ENCODE results near the gene NR2F1-AS1. TPM values are rescaled to one million over a fixed set of nuclear protein-coding genes. Genes with fewer than 3 reads are reported as not detected.
"Not testable (repeated sequence)": the region's sequence is repeated elsewhere in the genome, so short reads cannot be mapped to it uniquely, and the experiment has no call there.

The NR2F1-AS1 gene
- total RNA-seq, 2 donors from 2014 or later: 1.4 to 3.3 TPM

DNA sequence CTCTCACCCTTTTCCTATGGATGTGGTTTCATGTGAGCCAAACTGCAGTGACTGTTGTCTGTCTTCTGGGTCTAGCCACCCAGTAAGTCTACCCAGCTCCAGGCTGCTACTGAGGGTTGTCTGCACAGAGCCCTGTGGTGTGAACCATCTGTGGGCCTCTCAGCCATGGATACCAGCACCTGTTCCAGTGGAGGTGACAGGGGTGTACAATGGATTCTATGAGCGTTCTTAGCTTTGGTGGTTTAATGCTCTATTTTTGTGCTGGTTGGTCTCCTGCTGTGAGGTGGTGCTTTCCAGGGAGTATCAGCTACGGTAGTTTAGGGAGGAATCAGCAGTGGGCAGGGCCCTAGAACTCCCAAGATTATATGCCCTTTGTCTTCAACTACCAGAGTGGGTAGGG, 186.7 kb downstream of the NR2F1-AS1 start:
- Mint-ChIP-seq H3K4me3 (no peak overlapping the region), H3K4me1 (peaks cover 11% of the 10 kb centered on the region), H3K36me3 (ENCODE audit: low read depth) (no peaks in the 10 kb centered on the region), H3K27ac (peak overlapping the region; percentile 49), H3K27me3 (ENCODE audit: insufficient read depth) (no peaks in the 10 kb centered on the region), H3K9me3 (peaks cover 16% of the 10 kb centered on the region)
- Histone ChIP-seq H3K4me1 (ENCODE audit: control insufficient read depth, insufficient read depth, low read length) (no peaks in the 10 kb centered on the region), H3K27me3 (ENCODE audit: control insufficient read depth, insufficient read depth, low read length, poor library complexity, severe bottlenecking) (no peaks in the 10 kb centered on the region), H3K36me3 (ENCODE audit: control insufficient read depth, insufficient read depth, low read length) (no peaks in the 10 kb centered on the region), H3K27ac (ENCODE audit: low read depth, low read length) (no peak overlapping the region), H3K9ac (ENCODE audit: extremely low read depth, low read length, poor library complexity, severe bottlenecking) (no peak overlapping the region), H3K4me3 (ENCODE audit: low read length) (no peak overlapping the region), H3K9me3 (ENCODE audit: control insufficient read depth, low read length) (peaks cover 10% of the 10 kb centered on the region)
- DNase-seq: no peak
- 96% methylated on average over 2 of the region's 2 CpGs; no CpG with 5 or more reads in 1 of the 2 experiments for WGBS, 2 experiments (ENCODE audit: insufficient coverage in 1 of 2, insufficient read length in 1 of 2)
- TF ChIP-seq, protein P1, sequence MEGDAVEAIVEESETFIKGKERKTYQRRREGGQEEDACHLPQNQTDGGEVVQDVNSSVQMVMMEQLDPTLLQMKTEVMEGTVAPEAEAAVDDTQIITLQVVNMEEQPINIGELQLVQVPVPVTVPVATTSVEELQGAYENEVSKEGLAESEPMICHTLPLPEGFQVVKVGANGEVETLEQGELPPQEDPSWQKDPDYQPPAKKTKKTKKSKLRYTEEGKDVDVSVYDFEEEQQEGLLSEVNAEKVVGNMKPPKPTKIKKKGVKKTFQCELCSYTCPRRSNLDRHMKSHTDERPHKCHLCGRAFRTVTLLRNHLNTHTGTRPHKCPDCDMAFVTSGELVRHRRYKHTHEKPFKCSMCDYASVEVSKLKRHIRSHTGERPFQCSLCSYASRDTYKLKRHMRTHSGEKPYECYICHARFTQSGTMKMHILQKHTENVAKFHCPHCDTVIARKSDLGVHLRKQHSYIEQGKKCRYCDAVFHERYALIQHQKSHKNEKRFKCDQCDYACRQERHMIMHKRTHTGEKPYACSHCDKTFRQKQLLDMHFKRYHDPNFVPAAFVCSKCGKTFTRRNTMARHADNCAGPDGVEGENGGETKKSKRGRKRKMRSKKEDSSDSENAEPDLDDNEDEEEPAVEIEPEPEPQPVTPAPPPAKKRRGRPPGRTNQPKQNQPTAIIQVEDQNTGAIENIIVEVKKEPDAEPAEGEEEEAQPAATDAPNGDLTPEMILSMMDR (conservative IDR thresholded peaks at IDR 0.05): no peak

DNA sequence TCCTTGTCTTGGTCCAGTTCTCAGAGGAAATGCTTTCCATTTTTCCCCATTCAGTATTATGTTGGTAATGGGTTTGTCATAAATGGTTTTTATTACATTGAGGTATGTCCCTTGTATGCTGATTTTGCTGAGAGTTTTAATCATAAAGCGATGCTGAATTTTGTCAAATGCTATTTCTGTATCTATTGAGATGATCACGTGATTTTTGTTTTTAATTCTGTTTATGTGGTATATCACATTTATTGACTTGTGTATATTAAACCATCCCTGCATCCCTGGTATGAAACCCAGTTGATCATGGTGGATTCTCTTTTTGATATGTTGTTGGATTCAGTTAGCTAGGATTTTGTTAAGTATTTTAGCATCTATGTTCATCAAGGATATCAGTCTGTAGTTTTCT, 189.8 kb downstream of the NR2F1-AS1 start:
- H3K27ac Mint-ChIP-seq; H3K4me1 ChIP-seq (ENCODE audit: control insufficient read depth, insufficient read depth, low read length); H3K9ac ChIP-seq (ENCODE audit: extremely low read depth, low read length, poor library complexity, severe bottlenecking); H3K4me3 ChIP-seq (ENCODE audit: low read length); H3K27me3 Mint-ChIP-seq (ENCODE audit: insufficient read depth); H3K4me3 Mint-ChIP-seq; H3K9me3 ChIP-seq (ENCODE audit: control insufficient read depth, low read length); DNase-seq; H3K36me3 ChIP-seq (ENCODE audit: control insufficient read depth, insufficient read depth, low read length); H3K36me3 Mint-ChIP-seq (ENCODE audit: low read depth); H3K27ac ChIP-seq (ENCODE audit: low read depth, low read length); H3K9me3 Mint-ChIP-seq; H3K27me3 ChIP-seq (ENCODE audit: control insufficient read depth, insufficient read depth, low read length, poor library complexity, severe bottlenecking): not testable (repeated sequence)
- H3K4me1 Mint-ChIP-seq: peaks cover 11% of the 10 kb centered on the region
- 97 to 100% methylated on average over 2 of the region's 2 CpGs for WGBS, 2 experiments (ENCODE audit: insufficient coverage in 1 of 2, insufficient read length in 1 of 2)

DNA sequence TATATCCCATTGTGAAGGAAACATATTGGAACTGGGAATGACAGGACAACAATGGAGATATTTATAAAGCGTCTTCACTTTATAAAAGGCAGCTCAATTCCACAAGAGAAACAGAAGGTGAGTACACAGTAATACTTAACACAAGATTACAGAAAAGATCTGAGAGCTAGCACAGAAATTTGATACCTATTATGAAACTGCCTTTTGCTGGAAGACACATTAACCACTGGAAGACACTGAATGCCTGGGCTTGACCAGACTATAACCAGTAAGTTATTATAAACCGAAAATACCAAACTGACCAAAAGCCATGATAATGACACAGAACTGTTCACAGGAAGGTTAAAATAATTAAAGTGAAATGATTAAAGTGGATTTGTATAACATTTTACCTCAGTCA, 195.4 kb downstream of the NR2F1-AS1 start:
- no peak for DNase-seq
- Histone ChIP-seq H3K9me3 (ENCODE audit: control insufficient read depth, low read length) (no peaks in the 10 kb centered on the region), H3K27ac (ENCODE audit: low read depth, low read length) (no peak overlapping the region), H3K36me3 (ENCODE audit: control insufficient read depth, insufficient read depth, low read length) (no peaks in the 10 kb centered on the region), H3K4me1 (ENCODE audit: control insufficient read depth, insufficient read depth, low read length) (no peaks in the 10 kb centered on the region), H3K4me3 (ENCODE audit: low read length) (no peak overlapping the region), H3K27me3 (ENCODE audit: control insufficient read depth, insufficient read depth, low read length, poor library complexity, severe bottlenecking) (no peaks in the 10 kb centered on the region), H3K9ac (ENCODE audit: extremely low read depth, low read length, poor library complexity, severe bottlenecking) (no peak overlapping the region)
- Mint-ChIP-seq H3K4me1 (no peaks in the 10 kb centered on the region), H3K36me3 (ENCODE audit: low read depth) (no peaks in the 10 kb centered on the region), H3K9me3 (peaks cover 6% of the 10 kb centered on the region), H3K27me3 (ENCODE audit: insufficient read depth) (no peaks in the 10 kb centered on the region), H3K27ac (no peak overlapping the region), H3K4me3 (no peak overlapping the region)
- TF ChIP-seq, protein P1 (conservative IDR thresholded peaks at IDR 0.05): no peak
- 89% methylated on average over 2 of the region's 2 CpGs; no CpG with 5 or more reads in 1 of the 2 experiments for WGBS, 2 experiments (ENCODE audit: insufficient coverage in 1 of 2, insufficient read length in 1 of 2)

DNA sequence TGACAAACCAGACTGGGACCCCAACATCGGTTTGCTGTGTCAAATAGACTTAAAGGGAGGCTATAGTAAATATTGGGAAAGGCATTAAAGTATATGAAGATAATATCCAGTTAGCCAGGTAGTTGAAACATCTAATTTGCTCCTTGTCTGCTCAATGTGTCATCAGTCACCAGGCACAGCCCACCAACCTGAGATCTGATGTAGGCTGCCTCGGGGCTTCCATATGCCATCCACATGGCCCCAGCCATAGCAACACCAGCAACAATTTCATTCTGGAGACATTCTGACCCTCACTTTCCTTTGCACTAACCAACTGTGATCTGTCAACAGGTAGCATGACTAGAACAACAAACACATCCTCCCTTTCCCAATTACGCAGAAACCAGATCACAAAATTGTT, 196.0 kb downstream of the NR2F1-AS1 start:
- Histone ChIP-seq H3K36me3 (ENCODE audit: control insufficient read depth, insufficient read depth, low read length) (no peaks in the 10 kb centered on the region), H3K27me3 (ENCODE audit: control insufficient read depth, insufficient read depth, low read length, poor library complexity, severe bottlenecking) (no peaks in the 10 kb centered on the region), H3K27ac (ENCODE audit: low read depth, low read length) (no peak overlapping the region), H3K4me3 (ENCODE audit: low read length) (no peak overlapping the region), H3K4me1 (ENCODE audit: control insufficient read depth, insufficient read depth, low read length) (no peaks in the 10 kb centered on the region), H3K9ac (ENCODE audit: extremely low read depth, low read length, poor library complexity, severe bottlenecking) (no peak overlapping the region), H3K9me3 (ENCODE audit: control insufficient read depth, low read length) (no peaks in the 10 kb centered on the region)
- DNase-seq: no peak
- H3K36me3 Mint-ChIP-seq (ENCODE audit: low read depth): no peaks in the 10 kb centered on the region
- no peak overlapping the region for H3K4me3 Mint-ChIP-seq
- TF ChIP-seq, protein P1 (conservative IDR thresholded peaks at IDR 0.05): no peak
- H3K4me1 Mint-ChIP-seq: no peaks in the 10 kb centered on the region
- H3K27me3 Mint-ChIP-seq (ENCODE audit: insufficient read depth): no peaks in the 10 kb centered on the region
- H3K27ac Mint-ChIP-seq: no peak overlapping the region
- no peaks in the 10 kb centered on the region for H3K9me3 Mint-ChIP-seq
- 93 to 100% methylated on average over 1 to 3 of the region's 3 CpGs for WGBS, 2 experiments (ENCODE audit: insufficient coverage in 1 of 2, insufficient read length in 1 of 2)

Data from endodermal cell (in vitro differentiated cells).